Glutamatergic neuron (in vitro differentiated cells): ENCODE measurements around the gene CFAP97D2. TPM values are rescaled to one million over a fixed set of nuclear protein-coding genes. Genes with fewer than 3 reads are reported as not detected.

Experiments used
- DNase-seq: peaks from one replicate; pipeline ENCODE4 v3.0.0; 2022
- H3K27ac Mint-ChIP-seq: one replicate; pipeline ENCODE4 v1.8.0; 2020; ENCODE audit warnings: mild to moderate bottlenecking, mixed read lengths, inconsistent platforms; ENCODE audit not compliant: unreplicated experiment
- H3K27me3 Mint-ChIP-seq: one replicate; pipeline ENCODE4 v1.8.0; 2020; ENCODE audit warnings: mild to moderate bottlenecking, moderate library complexity, mixed read lengths, inconsistent platforms; ENCODE audit not compliant: unreplicated experiment
- H3K36me3 Mint-ChIP-seq: one replicate; pipeline ENCODE4 v1.8.0; 2020; ENCODE audit warnings: mild to moderate bottlenecking, mixed read lengths, inconsistent platforms; ENCODE audit not compliant: unreplicated experiment
- H3K4me1 Mint-ChIP-seq: one replicate; pipeline ENCODE4 v1.8.0; 2020; ENCODE audit warnings: mild to moderate bottlenecking, low read depth, mixed read lengths, inconsistent platforms; ENCODE audit not compliant: unreplicated experiment
- H3K4me3 Mint-ChIP-seq: one replicate; pipeline ENCODE4 v1.8.0; 2020; ENCODE audit warnings: mild to moderate bottlenecking, mixed read lengths, inconsistent platforms; ENCODE audit not compliant: unreplicated experiment
- H3K9me3 Mint-ChIP-seq: one replicate; pipeline ENCODE4 v1.8.0; 2020; ENCODE audit warnings: mild to moderate bottlenecking, moderate library complexity, mixed read lengths, inconsistent platforms; ENCODE audit not compliant: unreplicated experiment
- CTCF ChIP-seq: fragments of 200-600 bp; sonication (generic); IDR thresholded peaks from one replicate; pipeline ENCODE4 v1.5.0; 2021; ENCODE audit not compliant: partially characterized antibody, unreplicated experiment
- total RNA-seq: library from RNA; stranded (reverse); fragmentation: NEBNext Ultra II Directional; extraction: Animal tissue kit (Norgen Biotek cat#: 25700); gene quantifications from one replicate; pipeline ENCODE4 v1.2.1, GENCODE V29; 2021; ENCODE audit not compliant: unreplicated experiment

The CFAP97D2 gene
- total RNA-seq, 1 donor from 2014 or later = not detected

- H3K9me3 Mint-ChIP-seq = peaks cover 3% of the 10 kb centered on the region
These were observed 23.5 kb downstream of the CFAP97D2 start for GRCh38 chr13:114202581-114202980.

GRCh38 chr13:114203536-114203935 lies 24.5 kb downstream of the CFAP97D2 start:
- no peak for TF ChIP-seq CTCF
- H3K27me3 Mint-ChIP-seq = peaks cover 4% of the 10 kb centered on the region
- peaks cover 19% of the 10 kb centered on the region for H3K36me3 Mint-ChIP-seq
- no peak for DNase-seq
- H3K27ac Mint-ChIP-seq = no peak overlapping the region
- no peaks in the 10 kb centered on the region for H3K4me1 Mint-ChIP-seq
- no peak overlapping the region for H3K4me3 Mint-ChIP-seq
- H3K9me3 Mint-ChIP-seq = peaks cover 5% of the 10 kb centered on the region

More at GRCh38 chr13:114202581-114202980, 23.5 kb downstream of the CFAP97D2 start:
- H3K27me3 Mint-ChIP-seq = peaks cover 4% of the 10 kb centered on the region
- no peak overlapping the region for H3K27ac Mint-ChIP-seq
- no peak for TF ChIP-seq CTCF
- no peak for DNase-seq
- peaks cover 12% of the 10 kb centered on the region for H3K36me3 Mint-ChIP-seq
- no peaks in the 10 kb centered on the region for H3K4me1 Mint-ChIP-seq
- H3K4me3 Mint-ChIP-seq = no peak overlapping the region

- no peak for TF ChIP-seq CTCF
- peaks cover 4% of the 10 kb centered on the region for H3K27me3 Mint-ChIP-seq
- no peak overlapping the region for H3K27ac Mint-ChIP-seq
- no peak for DNase-seq
- H3K4me3 Mint-ChIP-seq = no peak overlapping the region
- peaks cover 5% of the 10 kb centered on the region for H3K9me3 Mint-ChIP-seq
- no peaks in the 10 kb centered on the region for H3K4me1 Mint-ChIP-seq
- peaks cover 19% of the 10 kb centered on the region for H3K36me3 Mint-ChIP-seq
These were observed 25.8 kb downstream of the CFAP97D2 start for GRCh38 chr13:114204894-114205293.

GRCh38 chr13:114208134-114208533 lies 29.1 kb downstream of the CFAP97D2 start:
- Mint-ChIP-seq H3K4me3 (no peak overlapping the region), H3K27ac (no peak overlapping the region), H3K27me3 (peaks cover 7% of the 10 kb centered on the region), H3K4me1 (no peaks in the 10 kb centered on the region), H3K36me3 (peaks cover 16% of the 10 kb centered on the region), H3K9me3 (peaks cover 5% of the 10 kb centered on the region)
- no peak for TF ChIP-seq CTCF
- DNase-seq = no peak

DNA sequence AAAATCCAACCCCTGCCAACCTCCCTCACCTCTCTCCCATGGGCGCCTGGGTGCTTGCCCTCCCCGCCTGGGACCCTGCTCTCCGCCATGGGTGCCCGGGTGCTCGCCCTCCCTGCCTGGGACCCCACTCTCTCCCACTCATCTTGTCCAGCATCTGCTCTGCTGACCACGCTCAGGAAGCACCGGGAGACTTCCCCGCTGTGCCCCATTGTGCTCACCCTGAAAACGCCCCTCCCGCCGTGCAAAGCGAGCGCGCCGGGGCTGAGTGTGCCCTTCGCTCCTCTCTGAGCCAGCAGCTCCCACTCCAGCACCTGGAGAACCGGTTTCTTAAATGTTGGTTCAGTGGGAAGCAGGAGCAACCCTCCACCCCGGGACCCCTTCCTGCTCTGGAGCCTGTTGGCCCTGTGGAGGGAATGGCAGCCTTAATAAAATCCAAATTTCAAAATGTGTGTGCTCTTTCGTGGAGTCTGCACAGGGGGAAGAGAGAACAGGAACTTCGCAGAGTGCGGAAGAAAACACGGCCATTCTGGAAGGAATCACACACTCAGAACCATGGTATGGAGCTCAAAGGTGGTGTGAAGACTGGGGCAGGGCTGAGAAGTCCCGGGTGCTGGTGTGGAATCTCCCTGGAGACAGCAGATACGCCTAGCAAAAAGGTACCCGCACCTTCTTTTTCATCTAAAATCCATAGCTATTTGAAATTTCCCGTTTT lies 32.5 kb downstream of the CFAP97D2 start:
- peaks cover 7% of the 10 kb centered on the region for H3K27me3 Mint-ChIP-seq
- no peak for DNase-seq
- no peak overlapping the region for H3K27ac Mint-ChIP-seq
- no peak overlapping the region for H3K4me3 Mint-ChIP-seq
- H3K4me1 Mint-ChIP-seq = no peaks in the 10 kb centered on the region
- TF ChIP-seq CTCF = no peak
- peaks cover 10% of the 10 kb centered on the region for H3K36me3 Mint-ChIP-seq
- peaks cover 3% of the 10 kb centered on the region for H3K9me3 Mint-ChIP-seq
